Peyer's patch (tissue), 4 donors: ENCODE results near the gene SUCLG2.

Source experiments
- POLR2A ChIP-seq, 2 donors: fragments of 450-650 bp; IDR thresholded peaks; one replicate each; pipeline ENCODE4 v1.5.1; 2017; ENCODE audit warnings: antibody characterized with exemption in 2 of 2, mild to moderate bottlenecking in 2 of 2, moderate library complexity in 2 of 2
- TF ChIP-seq, protein P1 (sequence below), 6 experiments: fragments of 450-650 bp in 4 of 6; fragments of 200-600 bp in 2 of 6; sonication (generic) in 1 of 6; IDR thresholded peaks; one replicate each; pipeline ENCODE4 v1.5.1; 2017 to 2019; ENCODE audit warnings: antibody characterized with exemption in 6 of 6, mild to moderate bottlenecking in 3 of 6, moderate library complexity in 1 of 6

DNA sequence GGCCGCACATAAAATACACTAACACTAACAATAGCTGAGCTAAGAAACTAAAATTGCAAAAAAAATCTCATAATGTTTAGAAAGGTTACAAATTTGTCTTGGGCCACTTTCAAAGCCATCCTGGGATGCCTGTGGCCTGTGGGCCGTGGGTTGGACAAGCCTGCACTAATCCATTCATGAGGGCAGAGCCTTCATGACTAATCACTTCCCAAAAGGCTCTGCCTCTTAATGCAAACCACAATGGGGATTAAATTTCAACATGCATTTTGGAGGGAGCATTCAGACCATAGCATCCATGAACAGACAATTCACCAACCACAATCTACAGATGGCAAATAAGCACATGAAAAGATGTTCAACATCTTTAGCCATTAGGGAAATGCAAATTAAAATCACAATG is 128.2 kb downstream of the SUCLG2 start:
- TF ChIP-seq, protein P1, sequence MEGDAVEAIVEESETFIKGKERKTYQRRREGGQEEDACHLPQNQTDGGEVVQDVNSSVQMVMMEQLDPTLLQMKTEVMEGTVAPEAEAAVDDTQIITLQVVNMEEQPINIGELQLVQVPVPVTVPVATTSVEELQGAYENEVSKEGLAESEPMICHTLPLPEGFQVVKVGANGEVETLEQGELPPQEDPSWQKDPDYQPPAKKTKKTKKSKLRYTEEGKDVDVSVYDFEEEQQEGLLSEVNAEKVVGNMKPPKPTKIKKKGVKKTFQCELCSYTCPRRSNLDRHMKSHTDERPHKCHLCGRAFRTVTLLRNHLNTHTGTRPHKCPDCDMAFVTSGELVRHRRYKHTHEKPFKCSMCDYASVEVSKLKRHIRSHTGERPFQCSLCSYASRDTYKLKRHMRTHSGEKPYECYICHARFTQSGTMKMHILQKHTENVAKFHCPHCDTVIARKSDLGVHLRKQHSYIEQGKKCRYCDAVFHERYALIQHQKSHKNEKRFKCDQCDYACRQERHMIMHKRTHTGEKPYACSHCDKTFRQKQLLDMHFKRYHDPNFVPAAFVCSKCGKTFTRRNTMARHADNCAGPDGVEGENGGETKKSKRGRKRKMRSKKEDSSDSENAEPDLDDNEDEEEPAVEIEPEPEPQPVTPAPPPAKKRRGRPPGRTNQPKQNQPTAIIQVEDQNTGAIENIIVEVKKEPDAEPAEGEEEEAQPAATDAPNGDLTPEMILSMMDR (IDR thresholded peaks at IDR 0.05), result no peak
- TF ChIP-seq POLR2A (IDR thresholded peaks at IDR 0.05), result no peak
